Tibial artery (tissue), 4 donors: ENCODE measurements around the gene KDM6B.

Experiments used
- DNase-seq, 2 donors: peaks; one replicate each; pipeline ENCODE4 v3.0.0-alpha.2; 2019
- H3K27ac ChIP-seq, 2 donors: fragments of 200-600 bp; sonication (generic) in 1 of 2; 1 replicate in 1 of 2; 2 replicates in 1 of 2; pipeline ENCODE4 v1.5.1; 2018 to 2019; ENCODE audit warnings: mild to moderate bottlenecking in 1 of 2
- H3K27me3 ChIP-seq, 2 donors: fragments of 200-600 bp; sonication (generic) in 1 of 2; one replicate each; pipeline versions ENCODE4 v1.5.1 to v1.6.0; 2016 to 2019
- H3K36me3 ChIP-seq, 3 donors: fragments of 200-600 bp; sonication (generic) in 2 of 3; one replicate each; pipeline ENCODE4 v1.5.1; 2016 to 2019; ENCODE audit warnings: mild to moderate bottlenecking in 2 of 3
- H3K4me1 ChIP-seq, 4 donors: fragments of 200-600 bp; sonication (generic) in 2 of 4; 1 replicate in 3 of 4; 2 replicates in 1 of 4; pipeline ENCODE4 v1.5.1; 2016 to 2019
- H3K4me3 ChIP-seq, 2 donors: fragments of 200-600 bp; sonication (generic) in 1 of 2; 1 replicate in 1 of 2; 2 replicates in 1 of 2; pipeline ENCODE4 v1.5.1; 2018 to 2019; ENCODE audit warnings: mild to moderate bottlenecking in 2 of 2
- H3K9me3 ChIP-seq, 3 donors: fragments of 200-600 bp; sonication (generic) in 1 of 3; one replicate each; pipeline ENCODE4 v1.5.1; 2016 to 2019
- intact Hi-C: fragments of 100-400 bp; cut with DNase I; formaldehyde crosslinking; loops from one replicate; pipeline ENCODE4 v1.15.0; 2023; ENCODE audit warnings: low total_unique reads
- TF ChIP-seq, protein P1 (sequence below), 2 experiments: fragments of 200-600 bp in 1 of 2; fragments of 450-650 bp in 1 of 2; IDR thresholded peaks; one replicate each; pipeline ENCODE4 v1.5.1; 2017 to 2019; ENCODE audit warnings: antibody characterized with exemption in 2 of 2, mild to moderate bottlenecking in 1 of 2, moderate library complexity in 1 of 2

KDM6B gene

DNA sequence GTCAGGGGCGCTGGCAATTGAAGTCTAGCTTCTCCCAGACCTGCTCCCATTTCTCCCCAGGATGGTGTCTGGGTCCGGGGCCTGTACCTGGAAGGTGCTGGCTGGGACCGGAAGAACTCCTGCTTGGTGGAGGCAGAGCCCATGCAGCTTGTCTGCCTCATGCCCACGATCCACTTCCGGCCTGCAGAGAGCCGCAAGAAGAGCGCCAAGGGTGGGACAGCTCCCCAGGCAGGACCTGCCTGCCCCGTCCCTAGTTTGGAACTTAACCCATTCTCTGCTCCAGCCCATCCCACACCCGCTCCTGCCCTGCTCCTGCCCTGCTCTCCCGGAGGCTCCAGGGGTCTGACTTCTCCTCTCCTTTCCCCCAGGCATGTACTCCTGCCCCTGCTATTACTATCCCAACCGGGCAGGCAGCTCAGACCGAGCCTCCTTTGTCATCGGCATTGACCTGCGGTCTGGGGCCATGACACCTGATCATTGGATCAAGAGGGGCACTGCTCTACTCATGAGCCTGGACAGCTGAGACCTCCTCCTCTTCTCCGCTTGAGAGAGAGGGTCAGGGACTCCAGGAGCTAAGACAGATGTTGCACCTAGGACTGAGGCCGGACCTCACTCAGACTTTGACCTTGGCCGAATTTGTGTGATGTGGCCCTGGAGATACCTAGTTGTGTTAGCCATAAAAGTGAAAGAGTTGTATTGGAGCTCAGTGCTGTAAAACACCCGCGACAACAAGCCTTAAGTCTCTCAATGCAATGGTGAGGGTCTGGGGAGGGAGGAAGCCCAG lies 814 bp upstream of the KDM6B start:
- H3K4me1 ChIP-seq: peaks cover 0 to 31% (median 26%) of the 10 kb centered on the region in 4 donors
- H3K27me3 ChIP-seq: peaks cover 0 to 34% of the 10 kb centered on the region in 2 donors
- DNase-seq: no peak
- no peaks in the 10 kb centered on the region for H3K36me3 ChIP-seq
- intact Hi-C loops: no loop called here
- H3K27ac ChIP-seq: peak overlapping the region; percentile 96
- no peaks in the 10 kb centered on the region for H3K9me3 ChIP-seq
- peak overlapping the region; percentile 82 to 90 for H3K4me3 ChIP-seq
- TF ChIP-seq, protein P1, sequence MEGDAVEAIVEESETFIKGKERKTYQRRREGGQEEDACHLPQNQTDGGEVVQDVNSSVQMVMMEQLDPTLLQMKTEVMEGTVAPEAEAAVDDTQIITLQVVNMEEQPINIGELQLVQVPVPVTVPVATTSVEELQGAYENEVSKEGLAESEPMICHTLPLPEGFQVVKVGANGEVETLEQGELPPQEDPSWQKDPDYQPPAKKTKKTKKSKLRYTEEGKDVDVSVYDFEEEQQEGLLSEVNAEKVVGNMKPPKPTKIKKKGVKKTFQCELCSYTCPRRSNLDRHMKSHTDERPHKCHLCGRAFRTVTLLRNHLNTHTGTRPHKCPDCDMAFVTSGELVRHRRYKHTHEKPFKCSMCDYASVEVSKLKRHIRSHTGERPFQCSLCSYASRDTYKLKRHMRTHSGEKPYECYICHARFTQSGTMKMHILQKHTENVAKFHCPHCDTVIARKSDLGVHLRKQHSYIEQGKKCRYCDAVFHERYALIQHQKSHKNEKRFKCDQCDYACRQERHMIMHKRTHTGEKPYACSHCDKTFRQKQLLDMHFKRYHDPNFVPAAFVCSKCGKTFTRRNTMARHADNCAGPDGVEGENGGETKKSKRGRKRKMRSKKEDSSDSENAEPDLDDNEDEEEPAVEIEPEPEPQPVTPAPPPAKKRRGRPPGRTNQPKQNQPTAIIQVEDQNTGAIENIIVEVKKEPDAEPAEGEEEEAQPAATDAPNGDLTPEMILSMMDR (IDR thresholded peaks at IDR 0.05): no peak

DNA sequence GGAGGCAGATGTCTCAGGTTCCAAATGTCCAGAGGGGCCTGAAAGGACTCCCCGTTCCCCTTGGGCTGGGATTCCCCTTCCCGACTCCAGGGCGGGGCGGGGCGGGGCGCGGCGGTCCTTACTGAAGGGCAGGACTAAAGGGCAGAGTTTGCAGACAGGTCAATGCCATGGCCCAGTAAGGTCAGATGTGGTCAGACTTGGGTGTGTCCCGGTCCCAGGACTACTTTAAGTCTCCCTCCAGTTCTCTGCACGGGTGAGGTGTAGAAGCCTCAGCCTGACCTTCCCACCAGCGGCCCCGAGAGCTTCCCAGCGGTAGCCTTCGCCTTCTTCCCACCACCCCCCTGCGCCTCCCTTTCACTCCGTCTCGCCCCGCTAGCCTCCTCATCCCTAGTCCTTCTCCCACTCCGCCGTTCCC lies 532 bp downstream of the KDM6B start:
- Histone ChIP-seq H3K27me3 (peaks cover 0 to 21% of the 10 kb centered on the region in 2 donors), H3K27ac (peak overlapping the region; percentile 96), H3K4me3 (peak overlapping the region; percentile 82 to 90), H3K36me3 (no peaks in the 10 kb centered on the region), H3K9me3 (no peaks in the 10 kb centered on the region), H3K4me1 (peaks cover 0 to 39% (median 32%) of the 10 kb centered on the region in 4 donors)
- intact Hi-C loops: no loop called here
- peak in 1 of 2 donors; percentile 89 for DNase-seq
- TF ChIP-seq, protein P1 (IDR thresholded peaks at IDR 0.05): no peak

DNA sequence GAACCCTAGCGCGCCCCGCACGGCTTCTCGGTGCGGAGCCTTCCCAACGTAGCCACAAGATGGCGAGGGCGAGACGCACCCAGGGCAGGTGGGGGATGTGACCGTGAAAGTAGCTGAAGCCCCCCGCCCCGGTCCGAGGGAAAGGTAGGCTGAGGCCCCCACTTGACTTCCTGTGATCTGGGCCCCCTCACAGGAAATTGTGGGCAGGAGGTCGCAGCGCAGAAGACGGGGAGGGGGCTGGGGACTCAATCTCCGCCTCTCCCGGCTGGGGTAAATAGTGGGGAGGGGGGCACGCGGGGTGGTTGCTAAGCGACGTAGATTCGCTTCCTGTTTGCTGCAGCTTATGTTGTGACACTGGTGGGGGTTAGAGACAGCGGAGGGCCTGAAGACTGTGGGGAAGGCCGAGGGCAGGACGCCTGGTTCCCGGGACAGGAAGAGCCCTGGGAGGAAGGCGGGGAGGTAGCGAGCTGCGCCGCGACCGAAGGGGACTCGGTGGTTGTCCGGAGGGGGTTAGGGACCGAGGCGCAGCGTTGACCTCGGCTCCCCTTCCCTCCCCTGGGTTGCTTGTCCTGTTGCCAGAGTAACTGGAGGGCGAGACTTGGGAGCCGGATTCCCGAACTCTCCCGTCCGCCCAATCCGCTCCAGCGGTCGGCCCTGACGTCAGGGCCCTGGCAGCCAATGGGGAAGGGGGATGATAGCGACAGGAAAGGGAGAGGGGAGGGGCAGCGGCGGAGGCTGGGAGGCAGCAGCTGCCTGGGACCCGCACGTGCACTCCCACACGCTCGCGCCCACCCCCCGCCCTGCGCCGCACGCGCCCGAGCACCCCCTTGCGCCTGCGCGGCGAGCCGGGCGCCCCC lies 1.2 kb downstream of the KDM6B start:
- Histone ChIP-seq H3K27ac (peak overlapping the region; percentile 96), H3K27me3 (peaks cover 0 to 20% of the 10 kb centered on the region in 2 donors), H3K36me3 (no peaks in the 10 kb centered on the region), H3K9me3 (no peaks in the 10 kb centered on the region), H3K4me3 (peak overlapping the region; percentile 82 to 90), H3K4me1 (peaks cover 0 to 39% (median 32%) of the 10 kb centered on the region in 4 donors)
- intact Hi-C loops: no loop called here
- peak; percentile 98 to 99 for DNase-seq
- TF ChIP-seq, protein P1 (IDR thresholded peaks at IDR 0.05): peak; percentile 76 to 78

DNA sequence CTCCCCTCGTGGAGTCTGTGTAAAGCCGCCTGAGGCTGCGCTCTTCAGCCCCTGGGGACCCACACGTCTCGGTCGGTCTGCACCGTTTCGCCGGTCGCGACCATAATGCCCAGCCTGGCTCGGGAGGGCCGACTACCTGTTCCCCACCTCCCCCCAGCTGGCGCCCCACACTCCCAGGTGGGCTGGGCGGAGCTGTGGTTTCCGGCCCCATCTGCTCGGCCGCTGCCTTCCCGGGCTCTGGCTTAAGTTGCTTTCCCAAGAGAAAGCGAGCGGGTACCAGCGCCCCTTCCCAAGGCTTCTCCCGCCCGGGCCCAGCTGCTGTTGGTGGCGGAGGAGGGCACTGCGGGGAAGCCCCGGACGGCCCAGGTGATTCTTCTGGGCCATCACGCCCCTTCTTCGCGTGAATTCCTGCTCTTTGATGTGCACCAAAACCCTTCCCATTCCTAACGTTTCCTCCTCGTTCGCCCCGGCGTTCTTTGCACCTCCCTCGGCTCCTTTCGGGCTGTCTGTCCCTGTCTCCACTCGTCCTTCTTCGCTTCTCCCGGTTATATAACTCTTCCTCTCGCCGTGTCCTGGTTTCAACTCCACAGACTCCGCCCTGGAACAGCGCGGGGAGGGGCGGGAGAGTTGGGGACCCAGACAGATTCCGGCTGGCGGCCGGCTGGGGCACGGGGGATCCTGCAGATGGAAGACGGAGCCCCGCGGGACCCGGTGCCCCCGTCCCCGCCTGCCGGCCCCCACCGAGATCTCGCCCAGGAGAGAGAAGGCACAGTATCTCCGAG lies 2.0 kb downstream of the KDM6B start:
- TF ChIP-seq, protein P1 (IDR thresholded peaks at IDR 0.05): no peak
- intact Hi-C loops: no loop called here
- peak overlapping the region; percentile 96 for H3K27ac ChIP-seq

More for the DNA sequence above, 2.0 kb downstream of the KDM6B start:
- H3K4me1 ChIP-seq: peaks cover 0 to 45% (median 35%) of the 10 kb centered on the region in 4 donors
- peak overlapping the region; percentile 82 to 90 for H3K4me3 ChIP-seq
- DNase-seq: peak in 1 of 2 donors; percentile 86
- peaks cover 0 to 13% of the 10 kb centered on the region in 2 donors for H3K27me3 ChIP-seq
- H3K36me3 ChIP-seq: no peaks in the 10 kb centered on the region
- H3K9me3 ChIP-seq: no peaks in the 10 kb centered on the region
